ENCODE results near the gene GTPBP1.

GTPBP1 gene

DNA sequence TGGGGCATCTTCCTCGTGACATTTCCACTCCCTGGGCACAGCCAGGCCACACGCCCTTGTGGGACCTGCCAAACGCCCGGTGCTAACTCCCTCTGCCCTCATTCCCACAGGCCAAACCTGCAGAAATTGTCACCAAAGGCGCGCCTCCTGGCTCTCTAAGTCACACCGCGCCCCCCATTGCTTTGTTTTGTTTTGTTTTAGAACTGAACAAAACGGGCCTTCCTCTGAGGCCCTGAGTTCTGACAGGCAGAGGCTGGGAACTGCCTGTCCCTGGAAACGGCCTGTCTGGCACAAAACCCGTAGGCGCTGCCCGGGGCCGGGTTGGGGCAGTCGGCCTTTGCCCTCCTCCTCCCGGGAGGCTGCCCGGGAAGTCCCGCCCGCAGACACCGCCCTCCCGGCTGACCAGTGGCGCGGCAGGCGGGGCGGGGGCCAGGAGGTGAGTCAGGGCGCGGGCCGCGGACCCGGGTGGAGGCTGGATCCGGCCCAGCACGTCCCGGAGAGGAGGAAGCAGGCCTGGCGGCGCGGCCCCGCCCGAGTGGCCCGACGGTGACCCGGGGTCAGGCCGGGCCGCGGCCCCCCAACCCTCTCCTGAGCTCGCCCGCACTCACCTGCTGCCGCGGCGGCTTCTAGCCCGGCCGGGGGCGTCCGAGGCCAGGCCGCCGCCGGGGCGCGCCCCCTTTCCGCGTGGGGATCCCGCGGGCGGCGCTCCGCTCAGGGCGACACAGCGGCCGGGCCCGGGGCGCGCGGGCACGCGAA is 49.6 kb downstream of the GTPBP1 start:
- CTCF ChIA-PET = interaction anchor here (1.0 to 15.1 kb wide), 3 partner anchors 11 to 74 kb away, joined by 3 to 159 read pairs (median 6); partner anchors contain the start of gene TOMM22
- H3K4me3 ChIP-seq (ENCODE audit: low read depth, low read length) = peak overlapping the region; percentile 67
- POLR2A ChIA-PET = no interaction called here
- no peak for TF ChIP-seq CTCF (IDR thresholded peaks at IDR 0.05; ENCODE audit: insufficient read depth, low read length, missing control alignments)
- no peak for DNase-seq (ENCODE audit: low read depth, low spot score)

- no peak for DNase-seq (ENCODE audit: low read depth, low spot score)
- peak within 1 kb of the TSS; percentile 67 for H3K4me3 ChIP-seq (ENCODE audit: low read depth, low read length)
- ChIA-PET POLR2A (no interaction called here), CTCF (interaction anchor here (1.6 to 15.1 kb wide), 2 partner anchors 11 to 74 kb away, joined by 6 to 159 read pairs; partner anchors contain the start of gene TOMM22)
- TF ChIP-seq CTCF (IDR thresholded peaks at IDR 0.05; ENCODE audit: insufficient read depth, low read length, missing control alignments) = no peak
Observed at GRCh38 chr22:38755911-38756532, 50.3 kb downstream of the GTPBP1 start, which contains the start of gene SUN2. TSS of gene SUN2 (minus strand) at chr22:38755998. CDS start at chr22:38752628, 3,370 bp downstream.

DNA sequence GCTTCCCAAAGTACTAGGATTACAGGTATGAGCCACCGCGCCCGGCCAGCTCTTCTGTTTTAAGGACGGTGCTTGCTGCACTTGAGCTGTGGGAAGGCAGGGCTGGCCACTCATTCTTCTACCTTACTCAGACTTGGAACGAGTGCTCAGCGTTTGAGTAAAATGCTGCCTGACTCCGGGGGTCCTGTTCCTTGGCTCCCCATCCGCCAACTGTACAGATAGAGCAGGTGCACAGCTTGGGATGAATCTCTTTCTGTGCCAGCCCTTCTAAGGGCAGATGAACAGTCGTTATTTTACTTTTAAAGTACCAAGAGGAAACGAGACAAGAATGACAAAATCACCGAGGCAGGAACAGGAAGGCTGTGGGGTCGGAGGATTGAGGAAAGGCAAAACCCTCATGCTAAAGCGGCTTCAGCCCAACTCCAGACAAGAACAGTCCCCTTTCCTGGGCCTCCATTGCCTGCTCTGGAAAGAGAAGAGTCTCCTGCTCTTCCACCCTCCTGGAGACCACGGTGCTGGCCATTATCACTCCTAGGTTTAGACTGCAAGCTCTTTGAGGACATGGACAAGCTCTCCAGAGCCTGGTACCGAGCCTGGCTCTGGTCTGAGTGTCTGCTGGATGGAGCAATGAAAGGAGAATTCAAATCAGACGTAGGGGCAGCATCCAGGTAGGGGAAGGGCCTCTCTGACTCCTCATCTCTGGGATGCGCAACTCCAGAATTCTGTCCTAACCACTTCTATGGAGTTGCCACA is 51.1 kb downstream of the GTPBP1 start:
- ChIA-PET POLR2A (no interaction called here), CTCF (interaction anchor here (1.6 to 15.1 kb wide), 2 partner anchors 10 to 75 kb away, joined by 6 to 159 read pairs; partner anchors contain the start of gene TOMM22)
- peak overlapping the region; percentile 67 for H3K4me3 ChIP-seq (ENCODE audit: low read depth, low read length)
- TF ChIP-seq CTCF (IDR thresholded peaks at IDR 0.05; ENCODE audit: insufficient read depth, low read length, missing control alignments) = no peak
- no peak for DNase-seq (ENCODE audit: low read depth, low spot score)

DNA sequence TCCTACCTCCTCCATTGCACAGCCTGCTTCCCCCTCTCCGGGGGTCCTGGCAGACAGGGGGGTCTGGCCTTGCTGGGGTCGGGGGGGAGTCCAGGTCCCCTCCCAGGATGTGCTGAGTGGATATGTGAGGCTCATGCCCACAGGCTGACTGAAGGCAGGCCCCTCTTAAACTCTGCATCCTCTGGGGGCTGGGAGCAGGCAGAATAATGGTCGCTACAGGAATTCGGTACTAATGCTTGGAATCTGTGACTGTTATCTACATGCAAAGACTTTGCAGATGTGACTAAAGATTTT is 51.7 kb downstream of the GTPBP1 start:
- ChIA-PET POLR2A (no interaction called here), CTCF (interaction anchor here (15.1 kb wide), 1 partner anchor 9 kb away, joined by 159 read pairs; no protein-coding TSS in a partner anchor)
- H3K4me3 ChIP-seq (ENCODE audit: low read depth, low read length) = no peak overlapping the region
- no peak for DNase-seq (ENCODE audit: low read depth, low spot score)
- no peak for TF ChIP-seq CTCF (IDR thresholded peaks at IDR 0.05; ENCODE audit: insufficient read depth, low read length, missing control alignments)

DNA sequence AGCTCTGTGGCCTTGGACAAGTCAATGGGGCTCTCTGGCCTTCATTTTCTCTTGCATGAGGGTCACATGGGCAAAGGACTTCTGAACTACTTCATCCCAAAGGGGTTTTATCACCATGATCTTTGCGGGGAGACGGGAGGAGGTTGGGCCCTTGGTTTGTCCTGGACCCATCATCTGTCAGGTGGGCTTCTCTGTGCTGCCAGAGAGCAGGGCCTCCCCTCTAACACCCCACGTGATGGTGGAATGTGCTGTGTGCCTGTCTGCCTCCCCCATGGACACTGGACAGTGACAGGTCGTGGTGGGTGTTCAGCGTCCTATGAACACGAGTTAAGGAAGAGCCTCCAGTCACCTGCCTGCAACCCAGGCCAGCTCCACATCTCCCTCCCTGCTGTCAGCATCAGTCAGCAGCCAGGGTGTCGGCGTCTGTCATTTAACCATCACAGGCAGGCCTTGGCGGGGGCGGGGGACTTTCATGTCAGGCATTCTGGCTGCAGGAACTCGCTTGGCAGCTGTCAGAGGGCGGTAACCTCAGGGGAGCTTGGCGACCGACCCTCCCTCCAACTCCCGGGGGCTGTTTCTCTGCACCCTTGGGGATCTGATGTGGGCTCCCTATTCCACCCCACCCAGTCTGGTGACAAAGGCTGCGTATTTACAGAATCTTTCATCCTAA is 52.7 kb downstream of the GTPBP1 start:
- POLR2A ChIA-PET = no interaction called here

More for the DNA sequence above, 52.7 kb downstream of the GTPBP1 start:
- DNase-seq (ENCODE audit: low read depth, low spot score) = no peak
- CTCF ChIA-PET = interaction anchor here (1.0 to 15.1 kb wide), 3 partner anchors 8 to 245 kb away, joined by 3 to 159 read pairs (median 11); no protein-coding TSS in a partner anchor
- no peak overlapping the region for H3K4me3 ChIP-seq (ENCODE audit: low read depth, low read length)
- TF ChIP-seq CTCF (IDR thresholded peaks at IDR 0.05; ENCODE audit: insufficient read depth, low read length, missing control alignments) = no peak

All from AG04449 (cell line).